GM20000 (cell line): Measurements from ENCODE around the gene RTL1.

Experiments
- DNase-seq: peaks from one replicate; pipeline ENCODE4 v3.0.0; 2012; ENCODE audit warnings: low spot score
- CTCF ChIP-seq: IDR thresholded peaks from 2 replicates; pipeline ENCODE4 v1.5.1; 2012; ENCODE audit warnings: mild to moderate bottlenecking, control low read depth; ENCODE audit errors: extremely low read depth, missing control alignments

The RTL1 gene

GRCh38 chr14:100902295-100903133, 1.0 kb downstream of the RTL1 start:
- TF ChIP-seq CTCF, result no peak
- peak; percentile 4 for DNase-seq

DNA sequence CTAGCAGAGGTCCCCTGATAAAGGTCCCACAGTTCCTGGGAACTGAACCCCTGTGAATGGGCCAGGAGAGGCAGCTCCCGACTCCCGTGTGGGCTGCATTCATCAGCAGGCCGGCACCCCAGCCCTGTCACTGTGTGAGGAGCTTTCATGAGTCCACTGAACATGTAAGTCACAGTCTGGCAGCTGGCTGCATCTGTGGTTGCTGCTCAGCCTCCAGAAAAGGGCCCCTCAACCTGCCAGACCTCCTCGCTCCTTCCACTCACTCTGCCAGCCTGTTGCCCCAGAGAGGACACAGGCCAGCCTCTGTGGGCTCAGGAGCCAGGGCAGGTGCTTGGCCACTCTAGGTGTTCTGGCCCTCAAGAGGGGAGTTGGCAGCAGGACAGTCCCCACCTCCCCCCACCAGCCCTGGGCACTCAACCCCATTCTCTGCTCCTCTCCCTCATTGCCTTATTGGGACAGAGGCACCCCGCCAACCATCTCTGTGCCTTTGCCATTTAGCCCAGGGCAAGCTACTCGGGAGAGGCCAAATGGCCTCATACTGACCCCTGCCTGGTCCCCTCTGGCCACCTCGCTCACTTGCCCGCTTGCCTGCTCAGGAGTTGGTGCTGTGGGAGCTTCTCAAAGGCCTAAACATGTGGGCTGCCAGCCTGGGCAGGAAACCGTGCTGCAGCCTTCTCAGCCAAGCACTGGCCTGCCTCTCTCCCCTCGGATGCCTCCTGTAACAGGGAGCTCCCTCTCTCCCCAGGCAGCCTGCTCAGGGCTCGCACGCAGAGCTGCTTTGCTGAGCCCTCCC, 1.9 kb downstream of the RTL1 start:
- TF ChIP-seq CTCF, result no peak
- DNase-seq, result no peak

DNA sequence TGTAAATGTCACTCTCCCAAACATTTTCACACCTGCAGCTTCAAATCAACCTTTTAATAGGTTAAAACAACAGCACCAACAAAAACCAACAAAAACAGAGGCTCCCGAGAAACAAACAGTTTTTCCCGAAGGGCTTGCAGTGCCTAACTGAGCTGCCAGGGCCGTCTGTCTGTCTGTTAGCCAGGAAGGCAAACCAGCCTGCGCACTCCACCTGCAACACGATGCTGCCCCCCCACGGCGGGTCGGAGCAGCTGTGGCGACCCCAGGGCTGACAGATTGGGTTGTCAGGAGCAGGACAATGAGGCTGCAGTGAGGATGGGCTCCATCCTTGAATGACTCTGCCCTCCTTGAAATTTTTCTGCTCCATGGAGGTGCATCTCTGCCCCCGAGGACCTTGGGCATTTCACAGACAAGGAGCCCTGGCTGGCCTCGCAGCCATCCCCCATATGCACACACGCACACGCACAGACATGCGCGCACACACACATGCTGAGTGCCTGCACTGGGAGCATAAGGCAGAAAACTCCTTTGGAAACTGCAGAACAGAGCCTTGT, 2.6 kb downstream of the RTL1 start:
- TF ChIP-seq CTCF, result no peak

GRCh38 chr14:100899884-100900771, 3.4 kb downstream of the RTL1 start:
- no peak for TF ChIP-seq CTCF
- DNase-seq, result no peak

More for the DNA sequence above, 2.6 kb downstream of the RTL1 start:
- DNase-seq, result no peak

DNA sequence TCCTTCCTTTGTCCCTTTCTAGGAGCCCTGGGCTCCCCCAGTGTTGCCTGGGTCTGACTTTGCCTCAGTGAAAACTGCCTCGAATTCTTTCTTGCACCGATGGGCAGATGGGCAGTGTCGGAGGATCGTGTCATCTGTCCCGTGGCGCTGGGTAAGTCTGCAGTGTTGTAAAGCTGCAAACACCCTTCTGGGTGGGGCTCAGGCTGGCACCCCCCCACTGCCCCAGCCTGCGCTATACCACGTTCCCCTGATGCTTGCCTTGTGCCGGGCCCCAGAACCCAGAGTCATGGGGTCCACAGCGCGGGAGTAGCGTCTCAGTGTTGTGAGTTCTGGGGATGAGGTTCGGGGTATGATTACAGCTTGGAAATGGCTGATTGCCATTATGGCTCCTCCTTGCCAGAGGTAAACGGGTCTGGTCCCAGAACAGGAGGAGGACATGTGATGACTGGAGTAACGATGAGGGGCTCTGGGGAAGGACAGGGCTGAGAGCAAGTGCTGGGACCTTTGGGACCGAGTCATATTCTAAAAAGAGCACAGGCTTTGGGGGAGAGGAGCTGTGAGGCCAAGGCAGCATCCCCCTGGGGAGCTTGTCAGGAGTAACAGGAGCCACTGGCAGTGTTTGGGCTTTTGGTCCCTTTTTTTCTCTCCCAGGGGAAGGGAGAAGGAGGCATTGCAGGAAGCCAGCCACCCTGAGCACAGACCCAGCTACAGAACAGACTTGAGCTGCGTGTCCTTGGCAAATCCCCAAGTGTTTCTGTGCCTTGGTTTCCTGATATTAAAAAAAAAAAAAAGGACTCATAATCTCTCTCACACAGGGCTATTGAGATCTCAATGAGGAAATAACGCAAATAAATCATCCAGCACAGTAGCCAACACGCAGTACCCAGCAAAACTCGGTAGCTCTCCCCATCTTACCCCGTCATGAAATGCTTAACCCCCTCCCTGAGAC, 4.3 kb downstream of the RTL1 start:
- DNase-seq, result no peak
- no peak for TF ChIP-seq CTCF

GRCh38 chr14:100898465-100898864, 5.1 kb downstream of the RTL1 start:
- TF ChIP-seq CTCF, result no peak
- DNase-seq, result no peak
